OCI-LY7 (cell line): ENCODE data around the gene NSMF. TPM values are rescaled to one million over a fixed set of nuclear protein-coding genes. Genes with fewer than 3 reads are reported as not detected.

Experiments
- BruUV-seq: library from RNA; stranded (reverse); fragments of 400-500 nt; replicated peaks from 2 replicates; lab custom pipeline; 2021; lab: Mats Ljungman, UMichigan
- CTCF ChIA-PET: fragments of 300-600 bp; sonication (Branson Sonifier 250); formaldehyde crosslinking; loops from one replicate; lab custom pipeline; 2022; ENCODE audit warnings: antibody characterized with exemption; ENCODE audit not compliant: unreplicated experiment; lab: Charles Lee
- POLR2A ChIA-PET: fragments of 300-600 bp; sonication (Branson Sonifier 250); formaldehyde crosslinking; loops from one replicate; lab custom pipeline; 2022; ENCODE audit warnings: antibody characterized with exemption; lab: Charles Lee
- DNase-seq: peaks from one replicate; pipeline ENCODE4 v3.0.0-alpha.2; 2015; ENCODE audit warnings: low spot score
- H2AFZ ChIP-seq: fragments of 200-600 bp; sonication (generic), shearing (Covaris generic); 2 replicates; pipeline ENCODE4 v1.6.1; 2014; ENCODE audit warnings: mild to moderate bottlenecking, antibody characterized with exemption, low read length, moderate library complexity
- H3K27ac ChIP-seq: fragments of 200-600 bp; sonication (generic); 2 replicates; pipeline ENCODE4 v1.5.1; 2014; ENCODE audit warnings: mixed run types, low read depth, mild to moderate bottlenecking, moderate library complexity, low read length, inconsistent platforms; ENCODE audit not compliant: poor library complexity, severe bottlenecking
- H3K36me3 ChIP-seq: fragments of 200-600 bp; sonication (generic); 2 replicates; pipeline ENCODE4 v1.6.1; 2014; ENCODE audit warnings: mild to moderate bottlenecking, antibody characterized with exemption, low read length, moderate library complexity, mixed read lengths; ENCODE audit not compliant: insufficient read depth
- H3K4me1 ChIP-seq: fragments of 200-600 bp; sonication (generic); 2 replicates; pipeline ENCODE4 v1.5.1; 2014; ENCODE audit warnings: mild to moderate bottlenecking, low read length; ENCODE audit not compliant: insufficient read depth, poor library complexity, severe bottlenecking
- H3K4me2 ChIP-seq: fragments of 200-600 bp; sonication (generic); 2 replicates; pipeline ENCODE4 v1.6.1; 2014; ENCODE audit warnings: mild to moderate bottlenecking, low read length
- H3K4me3 ChIP-seq: fragments of 200-600 bp; sonication (generic); 2 replicates; pipeline ENCODE4 v1.5.1; 2014; ENCODE audit warnings: mild to moderate bottlenecking, low read depth, low read length; ENCODE audit not compliant: poor library complexity, severe bottlenecking
- H3K79me2 ChIP-seq: fragments of 200-600 bp; sonication (generic); 2 replicates; pipeline ENCODE4 v1.6.1; 2016; ENCODE audit warnings: low read depth, mild to moderate bottlenecking, low read length, moderate library complexity, mixed read lengths; ENCODE audit not compliant: insufficient read depth
- H3K9me2 ChIP-seq: fragments of 200-600 bp; sonication (generic); 2 replicates; pipeline ENCODE4 v1.6.1; 2016; ENCODE audit warnings: mild to moderate bottlenecking, low read length, mixed read lengths; ENCODE audit not compliant: insufficient read depth
- H3K9me3 ChIP-seq: fragments of 200-600 bp; sonication (generic); 2 replicates; pipeline ENCODE4 v1.6.1; 2014; ENCODE audit warnings: mild to moderate bottlenecking, mixed run types, low read length, mixed read lengths
- H4K20me1 ChIP-seq: fragments of 200-600 bp; sonication (generic); 2 replicates; pipeline ENCODE4 v1.6.1; 2014; ENCODE audit warnings: mild to moderate bottlenecking, antibody characterized with exemption, low read length, moderate library complexity, mixed read lengths; ENCODE audit not compliant: insufficient read depth
- EZH2phosphoT487 ChIP-seq: fragments of 200-600 bp; sonication (generic); IDR thresholded peaks from 2 replicates; pipeline ENCODE4 v1.6.1; 2018; ENCODE audit warnings: low read depth, borderline replicate concordance, mild to moderate bottlenecking, mixed run types, antibody characterized with exemption, low read length, moderate library complexity, mixed read lengths
- intact Hi-C: fragments of 100-400 bp; cut with micrococcal nuclease; formaldehyde crosslinking; loops from one replicate; pipeline ENCODE4 v1.10.0; 2022; ENCODE audit not compliant: unreplicated experiment
- total RNA-seq, 2 experiments: library from RNA; depleted of rRNA in 1 of 2; stranded (reverse); fragments of >200 nt in 1 of 2; shearing (Covaris generic) in 1 of 2; gene quantifications; 2 replicates each; pipeline ENCODE4 v1.2.3, GENCODE V29; 2014 to 2022
- TF ChIP-seq, protein P1 (sequence below): fragments of 200-600 bp; sonication (generic); conservative IDR thresholded peaks from 2 replicates; pipeline ENCODE4 v1.5.1; 2014; ENCODE audit warnings: mild to moderate bottlenecking, antibody characterized with exemption, low read length, moderate library complexity, mixed read lengths

NSMF gene
- total RNA-seq, 2 experiments from 2014 or later = 20.3 to 29.8 TPM

DNA sequence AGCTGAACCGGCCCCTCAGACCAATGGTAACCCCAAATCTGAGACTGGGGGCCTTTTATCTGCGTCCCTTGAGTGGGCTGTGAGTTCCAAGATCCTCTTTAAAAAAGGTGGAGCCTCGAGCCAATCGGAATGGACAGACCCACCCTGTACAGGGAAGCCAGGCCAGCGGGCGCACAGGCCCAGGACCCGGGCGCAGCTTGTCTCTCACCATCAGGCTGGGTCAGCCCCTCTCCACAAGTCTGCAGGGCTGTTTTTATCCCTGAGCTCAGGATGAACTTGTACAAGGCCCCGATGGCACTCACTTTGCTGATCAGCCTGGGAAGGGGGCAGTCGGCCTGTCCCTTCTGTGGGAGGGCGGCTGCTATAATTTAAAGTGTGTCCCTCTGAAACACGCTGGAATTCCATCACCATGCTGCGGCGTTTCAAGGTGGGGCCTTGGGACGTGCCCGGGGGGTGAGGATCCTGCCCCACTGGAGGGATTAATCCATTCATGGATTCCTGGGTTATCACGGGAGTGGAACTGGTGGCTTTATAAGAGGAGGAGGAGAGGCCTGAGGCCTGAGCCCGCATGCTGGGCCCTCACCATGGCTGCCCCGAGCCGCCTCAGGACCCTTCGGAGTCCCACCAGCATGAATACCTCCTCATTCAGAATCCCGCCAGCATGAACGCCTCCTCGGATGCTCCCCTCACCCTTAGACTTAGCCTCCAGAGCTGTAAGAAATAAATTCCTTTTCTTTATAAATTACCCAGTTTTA, 50.3 kb downstream of the NSMF start:
- CTCF ChIA-PET = no interaction called here
- Histone ChIP-seq H3K4me3 (no peak overlapping the region), H3K9me3 (no peaks in the 10 kb centered on the region), H3K4me1 (peaks cover 8% of the 10 kb centered on the region), H4K20me1 (no peaks in the 10 kb centered on the region), H3K36me3 (no peaks in the 10 kb centered on the region), H3K9me2 (no peaks in the 10 kb centered on the region), H3K79me2 (no peaks in the 10 kb centered on the region), H3K27ac (no peak overlapping the region), H3K4me2 (no peak overlapping the region), H2AFZ (no peak overlapping the region)
- intact Hi-C loops = no loop called here
- TF ChIP-seq, protein P1, sequence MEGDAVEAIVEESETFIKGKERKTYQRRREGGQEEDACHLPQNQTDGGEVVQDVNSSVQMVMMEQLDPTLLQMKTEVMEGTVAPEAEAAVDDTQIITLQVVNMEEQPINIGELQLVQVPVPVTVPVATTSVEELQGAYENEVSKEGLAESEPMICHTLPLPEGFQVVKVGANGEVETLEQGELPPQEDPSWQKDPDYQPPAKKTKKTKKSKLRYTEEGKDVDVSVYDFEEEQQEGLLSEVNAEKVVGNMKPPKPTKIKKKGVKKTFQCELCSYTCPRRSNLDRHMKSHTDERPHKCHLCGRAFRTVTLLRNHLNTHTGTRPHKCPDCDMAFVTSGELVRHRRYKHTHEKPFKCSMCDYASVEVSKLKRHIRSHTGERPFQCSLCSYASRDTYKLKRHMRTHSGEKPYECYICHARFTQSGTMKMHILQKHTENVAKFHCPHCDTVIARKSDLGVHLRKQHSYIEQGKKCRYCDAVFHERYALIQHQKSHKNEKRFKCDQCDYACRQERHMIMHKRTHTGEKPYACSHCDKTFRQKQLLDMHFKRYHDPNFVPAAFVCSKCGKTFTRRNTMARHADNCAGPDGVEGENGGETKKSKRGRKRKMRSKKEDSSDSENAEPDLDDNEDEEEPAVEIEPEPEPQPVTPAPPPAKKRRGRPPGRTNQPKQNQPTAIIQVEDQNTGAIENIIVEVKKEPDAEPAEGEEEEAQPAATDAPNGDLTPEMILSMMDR = no peak
- no peak for TF ChIP-seq EZH2phosphoT487
- POLR2A ChIA-PET = no interaction called here
- no TSS peak for BruUV-seq
- no peak for DNase-seq

DNA sequence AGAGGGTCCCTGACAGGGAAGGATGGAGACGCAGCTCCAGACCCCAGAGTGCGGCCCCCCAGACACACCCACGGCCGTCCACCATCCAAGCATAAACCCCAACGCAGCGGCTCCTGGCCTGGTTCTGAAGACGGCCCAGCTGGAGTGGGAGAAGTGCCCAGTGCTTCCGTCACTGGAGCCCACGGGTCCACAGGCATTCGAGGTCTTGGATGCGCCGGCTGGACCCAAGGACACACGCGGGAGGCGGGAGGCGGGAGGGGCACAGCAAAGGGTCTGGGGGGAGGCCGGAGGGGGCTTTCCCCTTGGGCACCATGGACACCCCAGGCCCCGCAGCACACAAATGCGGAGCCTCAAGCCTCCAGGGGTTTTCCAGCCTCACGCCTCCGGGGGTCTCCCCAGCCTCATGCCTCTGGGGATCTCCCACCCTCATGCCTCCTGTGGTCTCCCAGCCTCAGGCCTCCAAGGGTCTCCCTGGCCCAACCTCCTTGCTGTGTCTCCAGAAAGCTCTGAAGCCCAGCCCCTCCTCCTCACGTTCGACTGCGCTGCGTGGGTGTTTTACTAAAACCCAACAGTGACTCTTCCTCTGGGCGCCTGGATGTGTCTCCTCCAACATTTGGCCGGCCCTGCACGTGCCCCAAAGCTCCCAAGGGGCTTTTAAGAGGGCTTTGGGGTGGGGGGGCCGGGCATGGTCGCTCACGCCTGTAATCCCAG, 51.4 kb downstream of the NSMF start:
- H3K9me2 ChIP-seq = no peaks in the 10 kb centered on the region
- DNase-seq = no peak
- no peaks in the 10 kb centered on the region for H3K36me3 ChIP-seq
- ChIA-PET POLR2A (interaction anchor here (0.6 kb wide), 1 partner anchor 161 kb away, joined by 3 read pairs; no protein-coding TSS in a partner anchor), CTCF (no interaction called here)
- no peaks in the 10 kb centered on the region for H3K79me2 ChIP-seq
- no peak overlapping the region for H3K27ac ChIP-seq
- no peaks in the 10 kb centered on the region for H3K9me3 ChIP-seq
- no peaks in the 10 kb centered on the region for H3K4me1 ChIP-seq
- no peaks in the 10 kb centered on the region for H4K20me1 ChIP-seq
- H3K4me3 ChIP-seq = no peak overlapping the region
- intact Hi-C loops = no loop called here
- H3K4me2 ChIP-seq = no peak overlapping the region
- BruUV-seq = no TSS peak
- no peak for TF ChIP-seq EZH2phosphoT487
- TF ChIP-seq, protein P1 = no peak
- H2AFZ ChIP-seq = no peak overlapping the region
